Frontal cortex (tissue), 4 donors: ENCODE results near the gene TUBA1A. TPM values are rescaled to one million over a fixed set of nuclear protein-coding genes. Genes with fewer than 3 reads are reported as not detected.
"Not testable (repeated sequence)": the region's sequence is repeated elsewhere in the genome, so short reads cannot be mapped to it uniquely, and the experiment has no call there.

Experiments
- DNase-seq, 2 donors: peaks; one replicate each; pipeline ENCODE4 v3.0.0; 2012; ENCODE audit warnings: low spot score in 2 of 2
- FAIRE-seq: peaks from 2 replicates; lab custom pipeline; 2012; peaks lifted over from hg19 to GRCh38; lab: Jason Lieb, UNC
- total RNA-seq: library from RNA; depleted of rRNA; stranded (reverse); fragments of >200 nt; gene quantifications from one replicate; pipeline ENCODE4 v1.2.3, GENCODE V29; 2014
- donor health status: control.
- donor health status: control.
- donor health status: control.

The TUBA1A gene
- 15,800 TPM for total RNA-seq

GRCh38 chr12:49188916-49189367 is at the start of gene TUBA1A:
Gene TUBA1A (minus strand): TSS chr12:49189080. CDS start chr12:49188979, 101 bp downstream.
- FAIRE-seq, result peak; percentile 28
- peak; percentile 82 to 83 for DNase-seq

DNA sequence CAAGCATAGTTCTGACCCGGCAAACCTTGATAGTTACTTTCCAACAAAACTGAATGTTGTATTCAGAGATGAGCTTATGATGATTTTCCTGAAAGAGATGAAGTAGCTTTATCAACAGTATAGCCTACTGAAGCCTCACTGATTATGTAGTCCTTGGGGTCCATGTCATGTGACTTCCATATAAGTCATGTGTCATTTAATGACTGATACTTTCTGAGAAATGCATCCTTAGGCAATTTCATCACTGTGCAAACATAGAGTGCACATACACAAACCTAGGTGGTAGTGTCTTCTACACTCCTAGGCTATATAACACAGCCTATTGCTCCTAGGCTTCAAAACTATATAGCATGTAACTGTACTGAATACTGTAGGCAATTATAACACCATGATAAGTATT is 47.5 kb upstream of the TUBA1A start:
- DNase-seq (no peak), FAIRE-seq (no peak)

- FAIRE-seq (no peak), DNase-seq (peak in 1 of 2 donors; percentile 12)
Measured at GRCh38 chr12:49233842-49234526, 45.1 kb upstream of the TUBA1A start.

DNA sequence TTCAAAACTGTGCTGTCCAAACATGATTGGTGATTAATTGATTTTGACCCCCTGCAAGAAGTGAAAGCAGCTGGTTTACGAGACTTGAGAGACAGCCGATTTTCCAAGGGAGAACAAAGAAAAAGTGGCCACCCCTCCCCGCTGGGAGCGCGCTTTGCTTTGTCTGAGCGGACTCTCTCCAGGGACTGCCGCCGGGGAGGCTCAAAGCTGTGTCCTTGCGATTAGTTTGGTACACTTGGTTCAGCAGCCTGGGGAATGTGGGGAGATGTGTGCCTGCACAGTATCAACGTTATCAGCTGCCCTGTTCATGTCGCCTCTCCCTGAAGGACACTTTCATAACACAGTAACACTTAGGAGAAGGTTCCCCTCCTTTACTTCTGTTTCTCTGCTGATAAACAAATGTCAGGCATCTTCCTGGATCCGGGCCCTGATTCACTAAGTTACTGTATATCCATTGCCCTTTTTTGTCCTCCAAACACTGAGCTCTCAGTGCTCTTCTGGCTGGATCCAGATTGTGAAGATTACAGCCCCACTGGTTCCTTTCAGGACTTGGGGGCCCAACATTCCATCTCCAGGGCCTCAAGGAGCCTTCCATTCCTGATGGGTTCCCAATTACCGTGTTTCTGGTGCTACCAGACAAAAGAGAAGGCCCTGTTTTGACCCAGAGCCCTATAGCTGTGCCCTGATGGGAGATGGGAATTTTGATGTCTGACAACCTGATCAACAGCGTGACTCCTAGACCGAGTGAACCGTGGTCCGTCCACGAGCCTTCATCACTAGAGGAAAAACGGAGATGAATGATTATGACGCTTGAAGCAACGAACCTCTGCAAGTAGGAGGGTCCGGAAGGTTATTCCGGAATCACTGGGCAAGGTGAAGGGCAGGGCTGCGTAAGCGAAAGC is 44.3 kb upstream of the TUBA1A start:
- FAIRE-seq, result no peak
- DNase-seq, result peak in 1 of 2 donors; percentile 21

DNA sequence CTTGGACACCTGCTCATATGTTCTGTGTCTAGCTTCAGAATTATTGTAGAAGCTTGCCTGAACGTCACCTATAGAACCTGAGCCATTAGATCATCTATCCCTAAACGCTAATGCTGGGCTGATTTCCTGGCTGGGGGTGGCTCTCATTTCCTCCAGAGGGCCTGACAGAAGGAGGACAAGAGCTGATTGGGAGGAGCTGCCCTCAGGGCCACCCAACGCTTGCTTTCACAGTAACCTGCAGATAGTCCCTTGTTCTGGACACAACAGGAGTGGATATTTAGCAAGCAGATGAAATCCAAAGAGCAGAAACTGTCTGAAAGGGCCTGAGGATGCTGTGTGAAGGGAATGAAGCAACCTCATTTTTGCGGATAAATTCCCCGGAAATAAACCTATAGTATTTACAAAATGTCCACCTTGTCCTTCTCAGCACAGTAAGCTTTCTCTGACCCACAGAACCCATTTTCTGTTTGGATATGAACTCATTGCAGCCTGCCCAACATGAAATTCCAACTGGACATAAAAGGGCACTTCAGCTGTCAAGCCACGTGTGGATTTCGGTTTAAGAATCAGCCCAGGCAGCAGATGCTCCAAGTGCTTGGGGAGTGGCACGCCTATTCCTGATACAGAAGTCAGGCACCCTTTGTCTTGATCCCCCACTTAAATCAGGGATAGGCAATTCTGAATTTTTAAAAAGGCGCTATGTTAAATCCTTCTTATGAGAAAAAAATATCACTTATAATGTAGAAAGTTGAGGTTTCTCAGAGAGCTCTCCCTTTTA is 43.2 kb upstream of the TUBA1A start:
- DNase-seq (no peak), FAIRE-seq (no peak)

DNA sequence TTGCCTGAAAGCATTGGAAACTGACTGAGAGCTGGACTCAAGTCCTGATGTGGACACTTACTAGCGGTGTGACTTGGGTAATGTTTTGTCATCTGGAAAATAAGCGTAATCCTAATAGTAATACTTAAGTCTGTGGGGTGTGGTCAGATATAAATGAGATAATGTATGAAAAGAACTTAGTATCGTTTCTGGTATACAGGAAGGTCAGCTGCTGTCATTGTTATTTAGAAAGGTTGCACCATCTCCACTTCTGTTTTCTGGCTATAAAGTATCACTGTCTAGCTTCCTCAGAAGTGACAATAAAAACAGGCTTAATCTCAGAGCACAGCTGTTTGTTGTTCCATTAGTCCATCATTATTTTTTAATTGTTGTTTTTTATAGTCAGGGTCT is 41.9 kb upstream of the TUBA1A start:
- no peak for FAIRE-seq
- no peak for DNase-seq

DNA sequence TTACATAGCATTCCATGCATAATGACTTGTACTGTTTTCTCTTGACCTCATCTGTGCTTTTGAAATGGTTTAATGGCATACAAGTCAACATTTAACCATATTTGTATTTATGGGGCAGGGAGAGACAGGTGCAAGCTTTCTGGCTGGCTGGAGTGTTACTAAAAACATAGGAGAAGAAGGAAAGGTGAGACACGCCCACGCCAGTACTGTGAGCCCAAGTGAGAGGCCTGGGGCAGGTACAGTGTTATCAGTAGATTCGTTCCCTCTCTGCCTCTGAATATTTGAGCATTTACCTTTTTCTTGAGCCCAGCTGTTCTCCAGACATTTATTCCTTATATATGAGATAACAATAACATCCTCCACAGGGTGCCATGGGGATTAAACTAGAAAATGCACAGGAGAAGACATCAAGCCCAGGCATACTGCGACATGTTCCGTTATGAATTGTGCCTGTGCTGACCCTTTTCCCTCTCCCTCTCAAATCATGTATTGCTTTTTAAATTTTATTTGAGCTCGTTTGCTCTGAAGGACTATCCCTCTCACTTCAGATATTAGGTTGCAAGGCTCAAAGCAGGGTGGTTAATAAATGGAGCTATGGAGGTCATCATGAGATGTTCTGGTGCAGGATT is 41.4 kb upstream of the TUBA1A start:
- DNase-seq, result no peak
- no peak for FAIRE-seq

DNA sequence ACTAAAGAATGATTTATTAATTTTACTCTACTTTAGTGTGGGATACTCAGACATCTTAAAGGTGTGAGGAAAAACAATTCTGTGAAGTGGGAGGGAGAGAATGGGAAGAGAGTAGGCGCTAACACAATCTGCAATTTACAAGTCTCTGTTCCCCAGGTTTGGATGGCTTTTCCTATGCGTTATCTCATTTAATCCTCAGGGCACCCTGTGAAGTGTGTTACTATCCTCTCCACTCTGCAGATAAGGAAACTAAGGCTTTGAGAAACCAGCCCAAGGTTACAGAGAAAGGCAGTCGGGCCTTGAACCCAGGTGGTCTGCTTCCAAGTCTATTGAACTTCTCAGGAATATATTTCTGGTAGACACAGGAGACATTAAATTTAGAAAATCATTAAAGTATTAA is 39.8 kb upstream of the TUBA1A start:
- no peak for DNase-seq
- no peak for FAIRE-seq

DNA sequence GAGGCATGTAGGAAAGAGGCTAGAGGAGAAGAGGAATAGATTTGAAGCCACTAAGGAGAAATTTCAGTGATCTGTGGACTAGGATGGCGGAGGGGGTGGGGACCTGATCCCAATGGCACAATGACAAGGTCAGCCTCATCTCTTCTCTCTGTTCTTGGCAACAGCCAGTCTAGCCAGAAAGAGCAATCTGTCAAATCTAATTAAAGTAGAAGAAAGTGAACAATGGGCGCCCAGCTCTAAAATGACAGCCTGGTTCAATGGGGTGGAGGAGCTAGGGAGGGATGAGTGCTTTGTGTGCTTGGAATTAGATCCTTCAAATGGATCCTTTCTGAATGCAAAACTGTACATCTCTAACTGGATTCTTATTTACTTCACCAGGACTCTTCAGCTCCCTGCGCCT is 38.8 kb upstream of the TUBA1A start:
- DNase-seq, result no peak
- FAIRE-seq, result no peak

DNA sequence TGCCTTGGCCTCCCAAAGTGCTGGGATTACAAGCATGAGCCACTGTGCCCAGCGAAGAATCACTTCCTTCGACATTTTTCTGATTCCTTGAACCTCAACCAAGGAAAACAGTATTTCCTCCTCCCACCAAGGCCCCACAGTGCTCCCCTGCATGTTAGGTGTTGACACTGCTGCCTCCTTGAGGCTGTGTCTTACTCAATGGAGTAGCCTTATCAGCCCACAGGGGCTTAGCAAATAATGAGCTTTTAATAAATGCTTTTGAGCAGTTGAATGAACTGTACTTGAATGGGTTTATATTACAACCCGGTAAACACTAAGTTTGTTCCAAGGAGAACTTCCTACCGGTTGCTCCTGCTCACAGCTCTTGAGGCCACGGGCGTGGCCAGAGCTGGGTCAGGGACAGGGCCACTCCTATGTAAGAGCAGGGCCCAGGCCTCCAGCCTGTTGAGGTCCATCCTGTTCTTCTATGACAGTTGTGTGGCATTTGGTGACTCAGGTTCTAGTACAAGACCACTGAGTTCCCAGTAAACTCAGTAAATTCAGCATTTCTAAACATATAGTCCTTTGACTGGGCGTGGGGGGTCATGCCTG is 36.8 kb upstream of the TUBA1A start:
- no peak for DNase-seq
- FAIRE-seq, result no peak

- DNase-seq (no peak), FAIRE-seq (no peak)
Measured at GRCh38 chr12:49223590-49224369, 34.9 kb upstream of the TUBA1A start.

DNA sequence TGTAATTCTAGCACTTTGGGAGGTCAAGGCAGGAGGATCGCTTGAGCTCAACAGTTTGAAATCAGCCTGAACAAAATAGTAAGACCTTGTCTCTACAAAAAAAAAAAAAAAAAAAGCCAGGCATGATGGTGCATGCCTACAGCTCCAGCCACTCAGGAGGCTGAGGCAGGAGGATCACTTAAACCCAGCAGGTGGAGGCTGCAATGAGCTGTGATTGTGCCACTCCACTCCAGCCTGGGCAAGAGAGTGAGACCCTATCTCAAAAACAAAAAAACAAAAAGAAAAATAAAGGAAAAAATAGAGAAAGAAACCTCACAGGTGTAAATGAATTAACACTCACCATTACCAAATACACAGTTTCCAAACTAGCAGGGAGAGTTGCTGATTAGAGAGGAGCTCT is 34.2 kb upstream of the TUBA1A start:
- FAIRE-seq (no peak), DNase-seq (no peak)

GRCh38 chr12:49220972-49221371 is 32.1 kb upstream of the TUBA1A start:
- FAIRE-seq (no peak), DNase-seq (no peak)

GRCh38 chr12:49219417-49220026 is 30.6 kb upstream of the TUBA1A start:
- FAIRE-seq (no peak), DNase-seq (no peak)

- FAIRE-seq (no peak), DNase-seq (no peak)
Measured at GRCh38 chr12:49212572-49212971, 23.7 kb upstream of the TUBA1A start.

GRCh38 chr12:49210703-49211102 is 21.8 kb upstream of the TUBA1A start:
- not testable (repeated sequence) for DNase-seq, FAIRE-seq

GRCh38 chr12:49208676-49209075 is 19.8 kb upstream of the TUBA1A start:
- FAIRE-seq (no peak), DNase-seq (no peak)

DNA sequence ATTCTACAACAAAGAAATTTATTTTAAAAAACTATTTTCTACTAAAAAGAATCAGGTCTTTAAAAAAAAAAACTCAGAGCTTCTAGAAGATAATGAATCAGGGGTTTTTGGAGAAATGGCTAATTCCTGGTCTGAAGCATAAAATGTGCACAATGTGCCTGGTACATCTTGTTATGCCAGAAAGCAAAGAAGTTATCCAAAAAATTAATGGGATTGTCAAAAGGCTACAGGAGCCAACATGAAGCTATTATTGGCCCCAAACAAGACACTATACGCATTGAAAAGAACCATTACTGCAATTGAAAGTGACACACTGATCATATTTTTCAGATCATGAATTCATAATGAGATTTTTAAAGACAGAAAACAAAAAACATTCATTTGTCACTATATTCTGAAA is 19.3 kb upstream of the TUBA1A start:
- DNase-seq (no peak), FAIRE-seq (no peak)
